ENCODE measurements around the gene GPATCH1. TPM values are rescaled to one million over a fixed set of nuclear protein-coding genes. Genes with fewer than 3 reads are reported as not detected.

Gene GPATCH1
- total RNA-seq, 1 experiment from 2014 or later, result 16.6 TPM

GRCh38 chr19:33054623-33055022 is 26.4 kb upstream of the GPATCH1 start:
- no peak for DNase-seq (ENCODE audit: low spot score)
- BruUV-seq (replicated peaks), result no TSS peak
- POLR2A ChIA-PET (ENCODE audit: low non-redundant PET), result no interaction called here
- CTCF ChIA-PET, result no interaction called here
- no peaks in the 10 kb centered on the region for H3K9me3 ChIP-seq (ENCODE audit: low read depth, low read length, poor library complexity, severe bottlenecking)
- no peak for TF ChIP-seq EZH2 (IDR thresholded peaks at IDR 0.05; ENCODE audit: borderline replicate concordance, low read depth, low read length, poor library complexity, severe bottlenecking)
- no peak for TF ChIP-seq CTCF (conservative IDR thresholded peaks at IDR 0.05; ENCODE audit: low read depth, low read length)
- no peak overlapping the region for H3K4me3 ChIP-seq (ENCODE audit: low read depth, low read length, poor library complexity, severe bottlenecking)
- no peaks in the 10 kb centered on the region for H3K27me3 ChIP-seq (replicated peaks; ENCODE audit: insufficient read depth, low read depth, low read length, poor library complexity)
- no peaks in the 10 kb centered on the region for H3K36me3 ChIP-seq (ENCODE audit: insufficient read depth, low read length, poor library complexity, severe bottlenecking)
- H3K27ac ChIP-seq (ENCODE audit: low read depth, low read length, poor library complexity, severe bottlenecking), result no peak overlapping the region
- peaks cover 4% of the 10 kb centered on the region for H3K4me1 ChIP-seq (ENCODE audit: insufficient read depth, low read length, poor library complexity, severe bottlenecking)
- intact Hi-C loops (cut with micrococcal nuclease; ENCODE audit: unreplicated experiment), result no loop called here

DNA sequence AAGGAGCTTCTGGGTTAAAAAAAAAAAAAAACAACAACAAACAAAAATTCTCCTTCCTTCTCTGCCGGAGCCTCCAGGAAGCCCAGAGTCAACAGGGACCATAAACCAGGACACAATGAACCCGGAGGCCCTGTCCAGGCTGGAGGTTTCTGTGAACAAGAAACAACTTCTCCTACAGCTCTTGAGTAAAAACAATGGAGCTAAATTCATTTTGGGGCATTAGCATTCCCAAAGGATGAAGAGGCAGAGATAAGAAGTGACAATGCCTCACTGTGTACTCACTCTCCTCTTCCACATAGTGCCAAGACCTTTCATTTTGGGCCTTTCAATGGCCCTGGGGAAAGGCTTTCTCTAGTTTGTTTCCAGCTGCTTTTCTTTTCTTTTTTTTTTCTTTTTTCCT is 25.3 kb upstream of the GPATCH1 start:
- TF ChIP-seq CTCF (conservative IDR thresholded peaks at IDR 0.05; ENCODE audit: low read depth, low read length) (no peak), EZH2 (IDR thresholded peaks at IDR 0.05; ENCODE audit: borderline replicate concordance, low read depth, low read length, poor library complexity, severe bottlenecking) (no peak)
- Histone ChIP-seq H3K9me3 (ENCODE audit: low read depth, low read length, poor library complexity, severe bottlenecking) (no peaks in the 10 kb centered on the region), H3K4me3 (ENCODE audit: low read depth, low read length, poor library complexity, severe bottlenecking) (no peak overlapping the region), H3K27me3 (replicated peaks; ENCODE audit: insufficient read depth, low read depth, low read length, poor library complexity) (no peaks in the 10 kb centered on the region), H3K36me3 (ENCODE audit: insufficient read depth, low read length, poor library complexity, severe bottlenecking) (no peaks in the 10 kb centered on the region), H3K27ac (ENCODE audit: low read depth, low read length, poor library complexity, severe bottlenecking) (no peak overlapping the region), H3K4me1 (ENCODE audit: insufficient read depth, low read length, poor library complexity, severe bottlenecking) (peaks cover 4% of the 10 kb centered on the region)
- ChIA-PET POLR2A (ENCODE audit: low non-redundant PET) (no interaction called here), CTCF (no interaction called here)
- no TSS peak for BruUV-seq (replicated peaks)
- DNase-seq (ENCODE audit: low spot score), result no peak
- intact Hi-C loops (cut with micrococcal nuclease; ENCODE audit: unreplicated experiment), result no loop called here

- intact Hi-C loops (cut with micrococcal nuclease; ENCODE audit: unreplicated experiment), result no loop called here
- no peak for TF ChIP-seq CTCF (conservative IDR thresholded peaks at IDR 0.05; ENCODE audit: low read depth, low read length)
- no peak for TF ChIP-seq EZH2 (IDR thresholded peaks at IDR 0.05; ENCODE audit: borderline replicate concordance, low read depth, low read length, poor library complexity, severe bottlenecking)
- POLR2A ChIA-PET (ENCODE audit: low non-redundant PET), result no interaction called here
- no peak for DNase-seq (ENCODE audit: low spot score)
- no peak overlapping the region for H3K4me3 ChIP-seq (ENCODE audit: low read depth, low read length, poor library complexity, severe bottlenecking)
- H3K9me3 ChIP-seq (ENCODE audit: low read depth, low read length, poor library complexity, severe bottlenecking), result no peaks in the 10 kb centered on the region
- no peak overlapping the region for H3K27ac ChIP-seq (ENCODE audit: low read depth, low read length, poor library complexity, severe bottlenecking)
- H3K4me1 ChIP-seq (ENCODE audit: insufficient read depth, low read length, poor library complexity, severe bottlenecking), result peaks cover 5% of the 10 kb centered on the region
- H3K36me3 ChIP-seq (ENCODE audit: insufficient read depth, low read length, poor library complexity, severe bottlenecking), result no peaks in the 10 kb centered on the region
- no peaks in the 10 kb centered on the region for H3K27me3 ChIP-seq (replicated peaks; ENCODE audit: insufficient read depth, low read depth, low read length, poor library complexity)
- no TSS peak for BruUV-seq (replicated peaks)
- CTCF ChIA-PET, result no interaction called here
Observed at GRCh38 chr19:33060586-33060985, 20.4 kb upstream of the GPATCH1 start.
